Glomerular visceral epithelial cell (primary cell): ENCODE data around the gene ZNHIT2.

Source experiments
- DNase-seq: peaks from one replicate; pipeline ENCODE4 v3.0.0-alpha.2; 2016; ENCODE audit errors: extremely low spot score

The ZNHIT2 gene

DNA sequence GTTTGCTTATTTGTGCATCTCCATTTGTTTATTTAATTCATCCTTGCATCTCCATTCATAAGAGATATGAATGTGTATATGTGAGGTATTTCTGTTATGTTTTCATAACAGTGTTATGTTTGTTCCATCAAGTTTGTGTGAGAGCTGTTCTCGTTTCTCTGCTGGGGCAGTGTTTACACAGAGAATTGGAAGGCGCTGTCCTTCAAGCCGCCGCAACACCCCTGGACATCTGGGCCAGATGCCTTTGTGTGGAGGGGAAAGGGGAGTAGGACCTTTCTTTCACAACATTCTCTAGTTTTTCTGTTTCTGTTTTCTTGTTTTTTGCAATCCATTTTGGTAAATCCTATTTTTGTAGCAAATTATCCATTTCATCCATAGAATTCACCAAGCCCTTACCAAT is 12.9 kb downstream of the ZNHIT2 start:
- DNase-seq, result no peak

DNA sequence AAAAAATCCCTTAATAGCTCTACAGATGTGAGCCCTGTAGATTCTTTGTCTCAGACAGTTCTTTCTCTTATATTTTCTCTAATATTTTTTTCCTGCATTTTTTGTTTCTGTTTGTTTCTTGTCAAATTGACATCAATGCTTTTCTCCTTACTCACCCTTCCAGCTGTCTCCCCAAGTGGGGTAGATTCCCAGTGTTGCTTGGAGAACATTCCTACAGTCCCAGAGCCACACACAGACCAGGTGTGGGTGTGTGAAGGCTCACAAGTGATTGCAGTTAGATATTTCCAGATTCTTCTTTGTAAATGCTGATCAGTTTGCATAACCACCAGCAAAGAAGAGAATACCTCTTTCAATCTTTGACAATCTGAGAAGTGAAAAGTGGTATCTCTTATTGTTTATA is 14.0 kb downstream of the ZNHIT2 start:
- DNase-seq, result no peak

DNA sequence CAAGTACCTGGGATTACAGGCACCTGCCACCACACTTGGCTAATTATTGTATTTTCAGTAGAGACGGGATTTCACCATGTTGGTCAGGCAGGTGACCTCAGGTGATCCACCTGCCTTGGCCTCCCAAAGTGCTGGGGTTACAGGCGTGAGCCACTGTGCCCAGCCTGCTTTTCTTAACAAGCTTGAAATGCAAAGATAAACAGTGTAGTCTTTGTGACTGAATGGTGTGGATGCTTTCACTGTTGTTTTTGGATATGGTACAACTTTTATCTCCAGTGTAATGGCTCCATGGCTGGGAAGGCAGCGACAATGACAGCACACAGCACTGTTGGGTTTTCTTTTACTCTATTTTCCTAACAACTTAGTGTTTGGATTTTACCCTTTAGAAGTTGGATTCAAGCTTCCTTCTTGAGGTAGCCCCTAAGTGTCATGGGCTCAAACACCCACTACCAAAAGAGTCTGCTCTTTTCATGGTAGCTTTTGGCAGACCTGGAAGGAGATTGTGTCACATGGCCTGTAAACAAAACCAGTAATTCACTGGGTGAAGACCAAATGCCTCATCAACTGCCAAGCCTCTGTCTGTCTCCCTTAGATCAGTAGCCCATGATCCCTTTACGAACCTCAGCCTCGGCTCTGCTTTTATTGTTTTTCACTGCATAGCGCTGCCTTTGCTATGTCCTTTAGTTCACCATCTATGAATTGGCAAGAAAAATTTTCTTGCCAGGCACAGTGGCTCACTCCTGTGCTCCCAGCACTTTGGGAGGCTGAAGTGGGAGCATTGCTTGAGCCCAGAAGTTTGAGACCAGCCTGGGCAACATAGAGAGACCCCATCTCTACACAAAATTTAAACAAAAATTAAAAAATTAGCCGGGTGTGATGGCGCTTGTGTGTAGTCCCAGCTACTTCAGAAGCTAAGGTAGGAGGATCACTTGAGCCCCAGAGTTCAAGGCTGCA is 15.1 kb downstream of the ZNHIT2 start:
- no peak for DNase-seq

DNA sequence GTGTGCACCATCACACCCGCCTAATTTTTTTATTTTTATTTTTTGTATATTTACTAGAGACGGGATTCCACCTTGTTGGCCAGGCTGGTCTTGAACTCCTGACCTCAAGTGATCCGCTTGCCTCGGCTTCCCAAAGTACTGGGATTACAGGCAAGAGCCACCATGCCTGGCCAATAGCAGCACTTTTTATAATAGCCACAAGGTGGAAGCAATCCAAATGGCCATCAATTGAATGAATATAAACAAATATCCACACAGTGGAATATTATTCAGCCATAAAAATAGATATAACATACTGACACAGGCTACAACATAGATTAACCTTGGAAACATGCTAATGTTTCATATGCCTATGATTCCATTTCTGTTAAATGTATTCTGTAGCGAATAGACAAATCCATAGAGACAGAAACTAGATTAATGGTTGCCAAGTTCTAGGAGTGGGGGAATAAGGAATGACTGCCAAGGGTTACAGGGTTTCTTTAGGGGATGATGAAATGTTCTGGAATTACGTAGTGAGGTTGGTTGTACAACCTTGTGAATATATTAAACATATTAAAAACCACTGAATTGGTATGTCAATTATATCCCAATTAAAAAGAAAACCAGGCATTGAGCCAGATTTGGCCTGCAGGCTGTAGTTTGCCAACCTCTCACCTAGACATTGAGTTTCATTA is 16.7 kb downstream of the ZNHIT2 start:
- DNase-seq, result no peak

DNA sequence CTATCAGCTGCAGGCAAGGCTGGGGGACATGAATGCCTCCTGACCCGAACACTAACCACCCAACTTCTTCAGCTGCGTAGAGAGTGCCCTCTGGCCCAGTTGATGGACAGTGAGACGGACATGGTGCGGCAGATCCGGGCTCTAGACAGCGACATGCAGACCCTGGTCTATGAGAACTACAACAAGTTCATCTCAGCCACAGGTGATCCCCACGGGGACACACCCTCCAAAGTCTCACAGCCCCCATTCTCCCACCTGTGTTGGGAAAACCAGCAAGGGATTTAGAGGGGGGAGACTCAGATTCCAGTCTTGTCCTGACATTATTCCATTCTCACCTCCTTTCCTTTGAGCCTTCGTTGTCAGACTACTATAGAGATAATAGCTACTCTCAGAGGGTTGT is 20.6 kb downstream of the ZNHIT2 start:
- DNase-seq, result no peak

DNA sequence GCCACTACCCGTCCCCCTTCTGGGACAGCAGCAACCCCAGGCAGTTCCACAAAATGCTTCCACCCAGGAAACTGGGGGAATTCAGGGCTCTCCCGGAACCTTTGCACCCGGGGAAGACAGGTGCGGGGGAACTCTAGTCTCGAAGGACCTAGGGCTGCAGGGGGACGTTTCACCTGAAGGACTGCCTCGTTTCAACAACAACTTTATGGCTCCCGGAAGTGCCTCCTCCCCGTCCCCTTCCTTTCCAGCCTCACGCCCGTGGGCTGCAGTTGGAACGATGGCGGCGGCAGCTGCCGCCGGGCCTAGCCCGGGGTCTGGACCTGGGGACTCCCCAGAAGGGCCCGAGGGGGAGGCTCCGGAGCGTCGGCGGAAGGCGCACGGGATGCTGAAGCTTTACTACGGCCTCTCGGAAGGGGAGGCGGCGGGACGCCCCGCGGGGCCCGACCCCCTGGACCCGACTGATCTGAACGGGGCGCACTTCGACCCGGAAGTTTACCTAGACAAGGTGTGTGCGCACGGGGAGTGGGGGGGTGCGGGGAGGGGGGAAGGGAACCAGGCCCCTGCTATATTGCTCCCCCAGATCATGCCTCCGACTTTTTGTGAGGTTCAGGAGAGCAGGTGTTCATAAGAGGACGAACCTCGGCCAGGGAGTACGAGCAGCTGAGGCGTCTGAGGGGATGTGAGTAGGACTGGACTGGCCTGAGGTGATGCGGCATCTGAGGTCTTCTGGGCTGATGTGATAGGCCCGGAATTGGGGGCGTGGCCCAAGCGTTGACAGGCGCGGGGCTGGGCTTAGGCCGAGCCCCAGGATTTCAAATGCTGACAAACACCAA is 21.3 kb downstream of the ZNHIT2 start, which contains the start of gene VPS51:
Gene VPS51 (plus strand): TSS at position 241 of the 833 bp plus-strand sequence. CDS start 37 bp downstream, at position 278.
- peak; percentile 85 for DNase-seq

DNA sequence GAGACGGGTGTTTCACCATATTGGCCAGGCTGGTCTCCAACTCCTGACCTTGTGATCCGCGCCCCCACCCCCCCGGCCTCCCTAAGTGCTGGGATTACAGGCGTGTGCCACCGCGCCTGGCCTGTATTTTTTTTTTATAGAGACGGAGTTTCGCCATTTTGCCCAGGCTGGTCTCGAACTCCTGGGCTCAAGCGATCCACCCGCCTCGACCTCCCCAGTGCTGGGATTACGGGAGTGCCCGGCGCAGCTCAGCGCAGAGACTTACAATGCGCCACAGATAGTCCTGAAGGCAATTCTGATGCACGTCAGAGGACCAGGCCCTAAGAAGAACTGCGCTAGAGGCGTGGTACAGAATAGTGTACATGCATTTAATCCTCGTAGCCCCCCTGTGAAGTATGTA is 22.1 kb downstream of the ZNHIT2 start:
- DNase-seq, result no peak

DNA sequence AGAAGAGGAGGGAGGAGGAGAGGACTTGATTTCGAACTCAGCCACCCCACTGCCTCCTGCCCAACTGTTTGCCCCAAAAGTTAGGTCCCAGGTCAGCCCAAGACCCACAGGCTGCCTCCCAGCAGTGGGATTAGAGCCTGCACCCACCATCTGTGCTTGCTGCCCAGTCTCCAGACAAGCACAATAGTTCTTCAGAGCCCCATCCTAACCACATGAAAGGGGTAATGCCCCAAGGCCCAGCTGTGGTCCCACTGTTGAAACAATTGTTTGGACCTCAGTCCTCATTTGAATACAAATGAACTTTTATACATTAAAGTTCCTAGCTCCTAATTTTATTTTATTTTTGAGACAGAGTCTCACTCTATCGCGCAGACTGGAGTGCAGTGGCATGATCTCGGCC is 26.9 kb downstream of the ZNHIT2 start:
- DNase-seq, result no peak

DNA sequence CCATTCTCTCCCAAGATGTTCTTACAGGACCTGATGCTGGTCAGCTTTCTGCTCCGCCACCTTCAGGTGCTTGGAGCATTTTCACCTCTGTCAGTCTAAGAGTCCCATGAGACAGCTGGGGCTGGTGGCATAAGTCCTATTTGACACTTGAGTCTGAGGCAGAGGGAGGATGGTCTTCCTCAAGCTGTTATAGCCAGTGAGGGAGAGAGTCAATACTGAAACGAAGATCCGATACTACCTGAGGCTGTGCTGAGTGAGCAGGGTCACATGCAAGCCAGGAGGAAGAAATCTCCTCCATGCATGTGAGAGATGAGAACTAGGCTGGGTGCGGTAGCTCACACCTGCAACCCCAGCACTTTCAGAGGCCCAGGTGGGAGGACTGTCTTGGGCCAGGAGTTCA is 27.9 kb downstream of the ZNHIT2 start:
- no peak for DNase-seq

DNA sequence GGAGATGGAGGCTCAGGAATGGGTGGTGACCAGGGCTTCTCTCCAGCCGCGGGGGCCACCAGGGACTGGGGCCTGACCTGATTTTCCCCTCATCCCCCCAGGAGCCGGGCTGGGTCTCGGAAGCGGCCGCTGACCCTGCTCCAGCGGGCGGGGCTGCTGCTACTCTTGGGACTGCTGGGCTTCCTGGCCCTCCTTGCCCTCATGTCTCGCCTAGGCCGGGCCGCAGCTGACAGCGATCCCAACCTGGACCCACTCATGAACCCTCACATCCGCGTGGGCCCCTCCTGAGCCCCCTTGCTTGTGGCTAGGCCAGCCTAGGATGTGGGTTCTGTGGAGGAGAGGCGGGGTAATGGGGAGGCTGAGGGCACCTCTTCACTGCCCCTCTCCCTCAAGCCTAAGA is 29.7 kb downstream of the ZNHIT2 start:
- DNase-seq, result no peak

DNA sequence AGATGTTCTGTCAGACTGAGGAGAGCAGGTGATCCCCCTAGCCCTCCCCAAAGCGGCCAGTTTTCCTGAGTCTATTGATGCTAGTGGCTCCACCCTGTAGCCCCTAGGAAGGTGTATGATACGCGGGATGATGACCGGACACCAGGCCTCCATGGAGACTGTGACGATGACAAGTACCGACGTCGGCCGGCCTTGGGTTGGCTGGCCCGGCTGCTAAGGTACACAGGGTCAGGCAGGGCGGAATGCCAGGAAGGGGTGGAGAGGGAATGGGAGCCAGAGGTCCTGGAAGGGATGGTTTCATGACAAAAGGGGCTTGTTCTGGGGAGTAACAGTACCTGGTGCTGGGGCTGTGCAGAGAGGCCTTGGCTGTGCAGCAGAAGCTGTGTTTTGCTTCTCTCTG is 30.3 kb downstream of the ZNHIT2 start:
- no peak for DNase-seq

DNA sequence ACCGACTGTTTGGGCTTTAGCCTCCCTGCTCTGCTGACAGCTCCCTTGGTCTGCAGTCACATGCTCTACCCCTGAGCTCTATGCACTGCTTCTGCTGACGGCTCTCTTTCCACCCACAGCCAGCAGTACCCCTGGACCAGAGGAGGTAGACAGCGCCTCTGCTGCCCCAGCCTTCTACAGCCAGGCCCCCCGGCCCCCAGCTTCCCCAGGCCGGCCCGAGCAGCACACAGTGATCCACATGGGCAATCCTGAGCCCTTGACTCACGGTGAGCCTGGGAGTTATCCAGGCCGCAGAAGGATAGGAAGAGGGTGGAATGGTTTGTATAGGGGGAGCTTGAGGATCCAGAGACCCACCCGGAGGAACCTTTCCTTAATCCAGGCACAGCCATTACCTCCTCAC is 30.7 kb downstream of the ZNHIT2 start:
- DNase-seq, result no peak

DNA sequence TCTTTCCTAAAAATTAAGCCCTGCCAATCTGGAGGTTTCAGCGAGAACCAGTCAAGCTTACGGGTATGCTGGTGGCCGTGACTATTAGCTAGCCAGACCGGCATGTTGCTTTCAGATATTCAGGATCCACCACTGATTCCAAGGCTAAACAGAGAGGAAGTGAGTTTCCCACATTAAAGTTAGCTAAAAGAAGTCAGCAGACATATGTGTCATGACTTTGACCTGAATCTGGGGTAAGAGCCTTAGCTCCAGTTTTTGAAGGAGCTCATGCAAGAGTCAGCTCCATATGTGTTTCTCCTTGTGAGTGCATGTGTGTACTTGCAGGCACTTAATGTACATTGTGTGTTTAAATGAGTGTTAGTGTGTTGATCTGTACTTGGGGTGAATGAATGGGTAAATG is 32.1 kb downstream of the ZNHIT2 start:
- DNase-seq, result no peak

DNA sequence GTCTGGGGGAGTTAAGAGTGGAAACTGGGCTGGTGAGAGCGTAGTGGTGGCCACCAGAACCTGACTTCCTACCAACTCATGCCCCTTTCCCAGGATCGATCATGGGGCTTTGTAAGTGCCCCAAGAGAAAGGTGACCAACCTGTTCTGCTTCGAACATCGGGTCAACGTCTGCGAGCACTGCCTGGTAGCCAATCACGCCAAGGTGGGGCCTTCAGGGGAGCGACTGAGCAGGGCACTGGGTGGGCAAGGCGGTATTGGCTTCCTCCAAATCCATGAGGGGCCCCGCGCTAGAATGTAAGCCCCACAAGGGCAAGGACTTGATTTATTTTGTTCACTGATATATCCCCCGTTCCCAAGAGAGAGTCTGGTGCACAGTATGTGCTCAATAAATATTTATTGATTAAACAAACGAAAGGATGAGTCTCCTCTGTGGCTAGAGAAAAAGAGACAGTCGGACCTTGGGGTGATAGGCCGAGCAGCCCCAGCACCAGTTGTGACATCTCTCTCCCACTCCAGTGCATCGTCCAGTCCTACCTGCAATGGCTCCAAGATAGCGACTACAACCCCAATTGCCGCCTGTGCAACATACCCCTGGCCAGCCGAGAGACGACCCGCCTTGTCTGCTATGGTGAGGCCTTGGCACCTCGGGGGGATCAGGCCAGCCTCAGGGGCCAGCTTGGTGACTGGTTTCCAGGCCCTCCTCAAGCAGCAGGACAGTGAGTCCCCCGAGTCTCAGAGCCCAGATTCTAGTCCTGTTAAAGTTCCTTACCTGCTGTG is 32.7 kb downstream of the ZNHIT2 start:
- no peak for DNase-seq

DNA sequence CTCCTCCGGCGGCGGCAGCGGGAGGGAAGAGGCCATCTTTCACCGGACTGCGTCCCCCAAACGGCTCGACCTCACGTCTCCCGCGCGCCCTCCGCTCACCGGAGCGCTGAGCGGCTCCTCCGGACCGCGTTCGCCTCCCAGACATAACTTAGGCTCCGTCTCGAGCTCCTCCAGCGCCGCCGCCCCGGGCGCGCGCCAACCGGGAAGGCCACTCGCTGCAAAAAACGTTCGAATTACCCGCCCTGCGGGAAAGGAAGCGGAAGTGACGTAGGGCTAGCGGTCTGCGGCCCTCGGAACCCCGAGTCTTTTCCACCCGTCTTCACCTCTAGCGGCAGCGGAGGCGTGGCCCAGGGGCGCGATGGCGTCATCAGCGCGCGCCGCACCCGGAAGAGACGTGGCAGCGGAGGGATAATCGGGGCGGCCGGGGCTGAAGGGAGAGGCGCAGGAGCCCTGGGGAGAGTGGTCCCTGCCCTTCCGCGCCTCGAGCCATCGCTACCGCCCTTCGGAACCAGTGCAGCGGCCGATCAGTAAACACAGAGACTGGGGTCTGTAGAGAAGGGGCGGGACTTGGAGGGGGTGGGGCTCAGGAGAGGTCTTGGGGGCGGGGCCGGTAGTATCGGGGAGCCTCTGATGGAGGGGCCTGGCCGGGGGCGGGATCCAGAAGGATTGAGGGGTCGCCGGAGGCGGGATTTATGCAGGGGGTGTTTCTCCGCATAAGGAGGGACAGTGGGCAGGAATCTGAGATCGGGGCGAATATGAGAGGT is 33.5 kb downstream of the ZNHIT2 start, which contains the start of the genes CDCA5 and ZFPL1:
Gene CDCA5 (minus strand): TSS at position 207 of the 764 bp plus-strand sequence. CDS start 62 bp downstream, at position 145.
Gene ZFPL1 (plus strand): TSS at position 389 of the 764 bp plus-strand sequence. CDS start 477 bp downstream, outside the sequence.
- peak; percentile 94 for DNase-seq

DNA sequence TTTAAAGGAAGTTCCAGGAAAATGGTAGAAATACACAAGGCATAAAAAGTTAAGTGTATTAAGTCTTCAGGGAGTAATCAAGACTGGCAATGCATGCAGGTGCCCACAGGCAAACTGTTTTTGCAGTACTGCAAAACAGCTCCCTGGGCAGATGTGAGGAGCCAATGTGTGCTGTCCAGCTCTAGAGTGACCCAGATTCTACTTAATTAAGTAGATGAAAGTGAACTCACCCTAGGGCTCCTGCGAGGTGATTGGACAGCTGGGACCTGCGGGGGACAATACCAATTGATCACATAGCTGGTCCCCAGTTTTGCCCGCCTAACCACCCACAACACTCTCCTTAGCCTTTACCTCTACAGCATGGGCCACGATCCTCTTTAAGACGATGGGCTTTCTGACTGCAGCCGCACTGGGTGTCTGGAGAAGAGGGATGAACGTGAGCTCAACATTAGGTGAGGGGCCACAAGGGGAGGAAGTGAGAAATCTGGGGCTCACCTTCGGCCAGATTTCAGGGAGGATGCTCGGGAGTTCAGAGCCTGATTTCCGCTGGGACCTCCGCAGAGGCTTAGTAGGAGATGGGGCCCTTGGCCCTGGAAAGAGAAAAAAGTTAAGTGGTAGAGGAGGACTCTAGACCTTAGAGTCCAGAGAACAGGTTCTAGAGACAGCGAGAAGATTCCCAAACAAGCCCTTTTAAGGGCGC is 34.2 kb downstream of the ZNHIT2 start:
- peak; percentile 7 for DNase-seq

DNA sequence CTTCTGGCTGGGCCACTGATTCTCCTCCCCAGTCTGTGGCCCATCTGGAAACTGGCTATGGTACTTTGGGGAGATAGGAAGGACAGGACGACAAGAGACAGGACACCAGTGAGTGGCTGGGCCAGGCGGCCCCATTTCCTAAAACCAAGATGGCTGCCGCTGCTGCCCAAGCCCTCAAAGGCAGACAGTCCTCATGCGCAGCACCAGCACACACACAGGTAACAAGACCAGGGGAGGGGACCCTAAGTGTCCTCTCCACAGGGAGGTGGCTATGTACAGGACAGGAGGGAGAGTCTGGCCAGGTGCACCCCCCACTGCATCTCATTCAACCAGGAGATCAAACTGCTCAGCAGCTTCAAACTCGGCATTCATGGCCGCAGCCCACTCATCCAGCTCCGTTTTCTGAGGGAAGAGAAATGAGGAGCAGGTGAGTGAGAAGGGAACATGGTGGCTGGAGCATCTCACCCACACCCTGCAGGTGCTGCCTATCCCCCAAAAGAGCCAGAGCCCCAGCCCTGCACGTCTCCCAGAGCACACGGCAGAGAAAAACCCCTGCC is 38.6 kb downstream of the ZNHIT2 start:
- no peak for DNase-seq

DNA sequence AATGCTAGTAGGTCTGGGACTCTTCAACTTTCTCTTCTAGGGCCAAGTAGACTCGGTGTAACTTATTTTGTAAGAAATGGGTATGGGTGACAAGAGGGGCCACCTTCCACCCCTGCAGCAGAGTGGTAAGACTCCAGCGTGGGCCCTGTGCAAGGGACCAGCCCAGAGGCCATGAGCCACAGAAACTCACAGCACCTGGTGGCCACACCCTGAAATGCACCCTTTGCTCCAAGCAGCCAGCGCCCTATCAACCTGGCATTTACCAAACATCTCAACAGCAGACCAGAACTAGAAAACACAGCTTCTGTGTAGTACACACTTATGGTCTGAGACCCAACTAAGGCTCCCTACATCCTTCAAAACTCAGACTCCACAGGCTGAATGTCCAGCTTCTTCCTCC is 39.4 kb downstream of the ZNHIT2 start:
- DNase-seq, result peak; percentile 40

DNA sequence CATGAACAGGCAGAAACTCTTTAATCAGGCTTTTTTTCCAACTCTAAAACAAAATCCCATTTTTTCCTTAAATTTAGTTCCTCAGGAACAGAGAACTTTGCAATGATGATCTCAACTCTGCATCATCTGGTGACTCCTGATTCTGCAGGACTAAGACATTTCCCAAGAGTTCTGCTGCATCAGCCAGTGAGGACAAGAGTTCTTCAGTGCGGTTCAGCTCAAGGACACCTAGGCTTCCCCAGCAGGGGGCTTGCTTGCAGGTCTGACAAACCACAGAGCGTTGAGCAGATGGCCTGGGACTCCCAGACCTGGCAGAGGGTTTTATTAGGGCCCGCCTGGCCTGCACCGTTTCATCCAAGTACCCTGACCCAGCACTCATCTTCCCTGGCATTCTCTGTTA is 40.0 kb downstream of the ZNHIT2 start:
- DNase-seq, result no peak
